Liver (tissue), 3 donors: ENCODE data around the gene GSPT1.

Experiments used
- CTCF ChIP-seq: fragments of 150-350 bp; IDR thresholded peaks from 2 replicates; pipeline ENCODE4 v1.5.1; 2017; ENCODE audit warnings: improper control_type of control experiment, low read depth, low read length; ENCODE audit not compliant: missing input control
- GABPA ChIP-seq, 2 donors: IDR thresholded peaks in 1 of 2; conservative IDR thresholded peaks in 1 of 2; 2 replicates each; pipeline ENCODE4 v1.6.1; 2016; ENCODE audit warnings: antibody characterized with exemption in 2 of 2, mild to moderate bottlenecking in 1 of 2, moderate library complexity in 1 of 2
- HNF4G ChIP-seq: IDR thresholded peaks from 2 replicates; pipeline ENCODE4 v1.6.1; 2016; ENCODE audit warnings: antibody characterized with exemption
- JUND ChIP-seq, 2 donors: IDR thresholded peaks; 2 replicates each; pipeline ENCODE4 v1.6.1; 2016; ENCODE audit warnings: antibody characterized with exemption in 2 of 2
- MAX ChIP-seq: IDR thresholded peaks from 2 replicates; pipeline ENCODE4 v1.6.1; 2016; ENCODE audit warnings: antibody characterized with exemption
- NR2F2 ChIP-seq: IDR thresholded peaks from 2 replicates; pipeline ENCODE4 v1.6.1; 2016; ENCODE audit warnings: antibody characterized with exemption
- RAD21 ChIP-seq, 2 donors: IDR thresholded peaks; 2 replicates each; pipeline ENCODE4 v1.6.1; 2016; ENCODE audit warnings: antibody characterized with exemption in 2 of 2, mild to moderate bottlenecking in 2 of 2
- RXRA ChIP-seq, 2 donors: IDR thresholded peaks; 2 replicates each; pipeline ENCODE4 v1.6.1; 2017 to 2018; ENCODE audit warnings: antibody characterized with exemption in 2 of 2, mild to moderate bottlenecking in 1 of 2
- TAF1 ChIP-seq: conservative IDR thresholded peaks from 2 replicates; pipeline ENCODE4 v1.6.1; 2016; ENCODE audit warnings: antibody characterized with exemption, mild to moderate bottlenecking
- YY1 ChIP-seq: IDR thresholded peaks from 2 replicates; pipeline ENCODE4 v1.6.1; 2016; ENCODE audit warnings: antibody characterized with exemption, mild to moderate bottlenecking
- ZBTB33 ChIP-seq: IDR thresholded peaks from 2 replicates; pipeline ENCODE4 v1.6.1; 2016; ENCODE audit warnings: antibody characterized with exemption
- donor health status: healthy.
- donor health status: healthy.

- TF ChIP-seq TAF1 (no peak), CTCF (no peak), MAX (no peak), RAD21 (IDR thresholded peaks at IDR 0.05) (no peak), ZBTB33 (no peak), JUND (IDR thresholded peaks at IDR 0.05) (no peak), RXRA (IDR thresholded peaks at IDR 0.05) (no peak), NR2F2 (no peak), YY1 (no peak), HNF4G (no peak), GABPA (IDR thresholded peaks at IDR 0.05 in 1 of 2, conservative IDR thresholded peaks at IDR 0.05 in 1 of 2) (no peak)
Observed at GRCh38 chr16:11852092-11852809, 63.5 kb downstream of the GSPT1 start.
